Renal cortical epithelial cell (primary cell): Measurements from ENCODE around the gene AGFG2. TPM values are rescaled to one million over a fixed set of nuclear protein-coding genes. Genes with fewer than 3 reads are reported as not detected.
"Not testable (repeated sequence)": the region's sequence is repeated elsewhere in the genome, so short reads cannot be mapped to it uniquely, and the experiment has no call there.

Source experiments
- DNase-seq: peaks from one replicate; pipeline ENCODE4 v3.0.0-alpha.2; 2011; ENCODE audit warnings: low read depth
- total RNA-seq: library from RNA; depleted of rRNA; stranded (reverse); fragments of >200 nt; gene quantifications from 2 replicates; pipeline ENCODE4 v1.2.3, GENCODE V29; 2014

The AGFG2 gene
- total RNA-seq, 1 donor from 2014 or later, result 8.2 TPM

DNA sequence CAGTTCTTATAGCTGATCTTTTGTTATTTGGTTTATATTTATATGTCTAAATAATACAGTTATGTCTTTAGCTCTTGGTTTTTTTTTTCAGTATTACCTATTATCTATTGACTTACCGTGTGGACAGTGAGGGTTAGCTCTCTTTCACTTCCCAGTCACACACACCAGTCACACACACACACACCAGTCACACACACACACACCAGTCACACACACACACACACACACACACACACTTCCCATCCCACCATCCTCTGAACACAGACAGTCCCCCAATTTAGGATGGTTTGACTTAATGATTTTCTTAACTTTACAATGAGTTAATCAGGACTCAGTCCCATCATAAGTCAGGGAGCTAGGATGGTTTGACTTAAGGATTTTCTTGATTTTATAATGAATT is 18.9 kb upstream of the AGFG2 start:
- no peak for DNase-seq

DNA sequence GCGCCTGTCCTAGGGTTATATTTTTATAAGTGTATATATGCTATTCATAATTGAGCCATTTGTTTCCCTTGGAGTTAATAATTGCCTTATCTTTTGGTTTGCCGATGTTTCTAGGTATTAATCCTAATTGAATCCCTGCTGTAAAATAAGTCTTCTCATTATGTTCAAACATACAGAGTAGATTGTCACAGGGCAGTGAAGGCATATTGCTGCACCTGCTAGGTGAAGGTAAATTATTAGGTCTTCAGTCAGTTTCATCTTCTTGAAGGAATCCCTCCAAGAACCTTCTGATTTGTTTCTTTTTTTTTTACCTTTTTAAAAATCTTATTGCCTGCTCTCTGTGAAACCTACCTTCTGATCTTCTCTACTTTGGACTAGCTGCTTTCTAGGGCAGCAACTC is 17.9 kb upstream of the AGFG2 start:
- no peak for DNase-seq

DNA sequence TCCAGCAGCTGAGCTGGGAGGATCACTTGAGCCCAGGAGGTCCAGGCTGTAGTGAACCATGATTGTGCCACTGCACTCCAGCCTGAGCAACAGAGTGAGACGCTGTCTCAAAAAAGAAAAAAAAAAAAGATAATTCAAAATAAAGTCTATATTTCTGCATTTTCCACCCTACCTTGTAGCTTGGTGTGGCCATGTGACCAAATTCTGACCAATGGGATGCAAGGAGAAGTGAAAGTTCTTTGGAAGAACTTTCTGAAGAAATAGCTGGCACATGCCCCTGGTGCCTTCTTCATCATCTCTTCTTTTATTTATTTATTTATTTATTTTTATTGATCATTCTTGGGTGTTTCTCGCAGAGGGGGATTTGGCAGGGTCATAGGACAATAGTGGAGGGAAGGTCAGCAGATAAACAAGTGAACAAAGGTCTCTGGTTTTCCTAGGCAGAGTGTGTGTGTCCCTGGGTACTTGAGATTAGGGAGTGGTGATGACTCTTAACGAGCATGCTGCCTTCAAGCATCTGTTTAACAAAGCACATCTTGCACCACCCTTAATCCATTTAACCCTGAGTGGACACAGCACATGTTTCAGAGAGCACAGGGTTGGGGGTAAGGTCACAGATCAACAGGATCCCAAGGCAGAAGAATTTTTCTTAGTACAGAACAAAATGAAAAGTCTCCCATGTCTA is 17.0 kb upstream of the AGFG2 start:
- DNase-seq, result not testable (repeated sequence)

DNA sequence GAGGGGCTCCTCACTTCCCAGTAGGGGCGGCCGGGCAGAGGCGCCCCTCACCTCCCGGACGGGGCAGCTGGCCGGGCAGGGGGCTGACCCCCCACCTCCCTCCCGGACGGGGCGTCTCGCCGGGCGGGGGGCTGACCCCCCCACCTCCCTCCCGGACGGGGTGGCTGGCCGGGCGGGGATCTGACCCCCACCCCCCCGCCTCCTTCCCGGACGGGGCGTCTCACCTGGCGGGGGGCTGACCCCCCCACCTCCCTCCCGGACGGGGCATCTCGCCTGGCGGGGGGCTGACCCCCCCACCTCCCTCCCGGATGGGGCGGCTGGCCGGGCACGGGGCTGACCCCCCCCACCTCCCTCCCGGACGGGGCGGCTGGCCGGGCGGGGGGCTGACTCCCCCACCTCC is 15.8 kb upstream of the AGFG2 start:
- not testable (repeated sequence) for DNase-seq

DNA sequence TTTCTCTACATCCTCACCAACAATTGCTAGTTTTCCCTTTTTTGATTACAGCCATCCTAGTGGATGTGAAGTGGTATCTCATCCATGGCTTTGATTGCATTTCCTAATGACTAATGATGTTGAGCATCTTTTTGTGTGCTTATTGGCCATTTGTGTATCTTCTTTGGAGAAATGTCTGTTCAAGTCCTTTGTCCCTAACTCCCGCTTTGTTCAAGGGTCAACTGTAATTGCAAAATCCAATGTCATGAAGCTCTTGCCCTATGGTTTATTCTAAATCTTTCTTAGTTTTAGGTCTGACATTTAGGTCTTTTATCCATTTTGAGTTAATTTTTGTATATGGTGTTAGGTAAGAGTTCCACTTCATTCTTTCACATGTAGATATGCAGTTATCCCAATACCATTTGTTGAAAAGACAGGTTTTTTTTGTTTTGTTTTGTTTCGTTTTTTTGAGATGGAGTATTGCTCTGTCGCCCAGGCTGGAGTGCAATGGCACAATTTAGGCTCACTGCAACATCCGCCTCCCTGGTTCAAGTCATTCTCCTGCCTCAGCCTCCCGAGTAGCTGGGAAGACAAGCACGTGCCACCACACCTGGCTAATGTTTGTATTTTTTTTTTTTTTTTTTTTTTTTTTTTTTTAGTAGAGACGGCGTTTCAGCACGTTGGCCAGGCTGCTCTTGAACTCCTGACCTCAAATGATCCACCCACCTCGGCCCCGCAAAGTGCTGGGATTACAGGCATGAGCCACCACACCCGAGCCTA is 10.7 kb upstream of the AGFG2 start:
- not testable (repeated sequence) for DNase-seq

DNA sequence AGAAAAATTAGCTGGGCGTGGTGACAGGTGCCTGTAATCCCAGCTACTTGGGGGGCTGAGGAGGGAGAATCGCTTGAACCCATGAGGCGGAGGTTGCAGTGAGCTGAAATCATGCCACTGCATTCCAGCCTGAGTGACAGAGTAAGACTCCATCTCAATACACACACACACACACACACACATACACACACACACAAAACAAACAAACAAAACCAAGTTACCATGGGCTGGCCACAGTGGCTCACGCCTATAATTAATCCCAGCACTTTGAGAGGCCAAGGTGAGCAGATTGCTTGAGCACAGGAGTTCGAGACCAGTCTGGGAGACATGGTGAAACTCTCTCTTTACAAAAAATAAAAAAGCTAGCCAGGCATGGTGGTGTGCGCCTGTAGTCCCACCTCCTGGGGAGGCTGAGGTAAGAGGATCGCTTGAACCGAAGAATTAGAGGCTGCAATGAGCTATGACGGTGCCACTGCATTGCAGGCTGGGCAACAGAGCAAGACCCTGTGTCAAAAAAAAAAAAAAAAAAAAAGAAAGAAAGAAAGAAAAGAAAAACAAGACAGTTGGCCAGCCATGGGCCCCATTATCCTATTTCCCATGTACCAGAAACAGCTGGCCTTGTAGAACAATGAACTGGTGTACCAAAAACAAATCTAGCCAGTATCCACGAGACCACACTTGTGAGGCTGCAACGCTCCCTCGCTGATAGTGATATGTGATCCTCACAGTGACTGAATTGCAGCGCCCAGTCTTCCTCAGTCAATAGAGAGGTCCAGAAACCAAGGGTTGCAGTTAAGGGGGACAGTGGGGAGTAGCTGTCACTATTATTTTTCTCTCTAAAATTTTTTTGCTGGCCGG is 6.6 kb upstream of the AGFG2 start:
- no peak for DNase-seq

DNA sequence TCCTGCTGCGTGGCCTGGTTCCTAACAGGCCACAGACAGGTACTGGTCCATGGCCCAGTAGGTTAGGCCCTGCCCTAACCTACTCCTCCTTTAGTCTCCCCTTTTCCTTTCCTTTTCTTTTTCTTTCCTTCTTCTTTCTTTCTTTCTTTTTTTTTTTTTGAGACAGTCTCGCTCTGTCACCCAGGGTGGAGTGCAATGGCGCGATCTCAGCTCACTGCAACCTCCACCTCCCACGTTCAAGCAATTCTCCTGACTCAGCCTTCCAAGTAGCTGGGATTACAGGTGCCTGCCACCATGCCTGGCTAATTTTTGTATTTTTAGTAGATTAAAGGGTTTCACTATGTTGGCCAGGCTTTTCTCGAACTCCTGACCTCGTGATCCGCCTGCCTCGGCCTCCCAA is 3.0 kb upstream of the AGFG2 start:
- not testable (repeated sequence) for DNase-seq

DNA sequence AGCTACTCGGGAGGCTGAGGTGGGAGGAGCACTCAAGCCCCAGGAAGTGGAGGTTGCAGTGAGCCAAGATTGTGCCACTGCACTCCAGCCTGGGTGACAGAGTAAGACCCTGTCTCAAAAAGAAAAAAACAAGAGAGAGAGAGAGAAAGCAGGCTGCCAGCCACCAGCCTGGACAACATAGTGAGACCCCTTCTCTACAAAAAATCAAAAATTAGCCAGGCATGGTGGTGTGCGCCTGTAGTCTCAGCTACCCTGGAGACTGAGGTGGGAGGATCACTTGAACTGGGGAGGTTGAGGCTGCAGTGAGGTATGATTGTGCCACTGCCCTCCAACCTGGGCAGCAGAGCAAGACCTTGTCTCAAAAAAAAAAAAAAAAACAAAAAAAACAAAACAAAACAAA is 2.3 kb upstream of the AGFG2 start:
- not testable (repeated sequence) for DNase-seq

DNA sequence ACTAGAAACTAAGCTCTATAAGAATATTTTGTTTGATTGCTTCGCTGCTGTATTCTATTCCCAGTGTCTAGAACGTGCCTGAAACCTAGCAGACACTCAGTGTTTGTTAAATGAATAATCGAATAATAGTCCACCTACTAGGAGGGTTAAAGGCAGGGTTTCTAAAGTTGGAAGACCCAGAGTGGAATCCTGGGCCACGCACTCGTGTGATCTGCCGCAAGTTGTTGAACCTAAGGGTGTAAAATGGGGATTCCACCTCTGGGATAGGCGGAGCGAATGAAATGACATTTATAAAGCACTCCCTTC is 702 bp upstream of the AGFG2 start:
- DNase-seq, result no peak

DNA sequence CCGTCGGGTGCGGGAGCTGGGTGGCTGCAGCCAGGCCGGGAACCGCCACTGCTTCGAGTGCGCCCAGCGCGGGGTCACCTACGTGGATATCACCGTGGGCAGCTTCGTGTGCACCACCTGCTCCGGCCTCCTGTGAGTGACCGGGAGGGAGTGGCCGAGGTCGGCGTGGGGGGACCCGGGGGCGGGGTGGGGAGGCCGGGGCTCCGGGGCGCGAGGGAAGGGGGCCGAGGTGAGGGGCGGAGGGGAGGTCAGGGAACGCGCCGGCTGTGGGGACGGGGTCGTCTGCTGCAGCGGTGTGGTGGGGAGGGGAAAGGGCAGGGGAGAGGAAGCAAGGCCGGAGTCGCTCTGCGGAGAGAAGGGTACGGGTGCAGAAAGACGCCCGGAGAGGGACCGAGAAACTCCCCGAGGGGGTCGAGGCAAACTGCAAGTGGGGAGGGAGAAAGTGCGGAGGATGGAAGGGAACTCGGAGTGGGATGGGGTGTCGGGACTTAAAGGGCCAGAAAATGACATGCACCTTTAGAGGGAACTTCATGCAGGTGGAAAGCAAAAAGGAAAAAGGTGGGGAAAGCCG is 518 bp downstream of the AGFG2 start:
- DNase-seq, result no peak

DNA sequence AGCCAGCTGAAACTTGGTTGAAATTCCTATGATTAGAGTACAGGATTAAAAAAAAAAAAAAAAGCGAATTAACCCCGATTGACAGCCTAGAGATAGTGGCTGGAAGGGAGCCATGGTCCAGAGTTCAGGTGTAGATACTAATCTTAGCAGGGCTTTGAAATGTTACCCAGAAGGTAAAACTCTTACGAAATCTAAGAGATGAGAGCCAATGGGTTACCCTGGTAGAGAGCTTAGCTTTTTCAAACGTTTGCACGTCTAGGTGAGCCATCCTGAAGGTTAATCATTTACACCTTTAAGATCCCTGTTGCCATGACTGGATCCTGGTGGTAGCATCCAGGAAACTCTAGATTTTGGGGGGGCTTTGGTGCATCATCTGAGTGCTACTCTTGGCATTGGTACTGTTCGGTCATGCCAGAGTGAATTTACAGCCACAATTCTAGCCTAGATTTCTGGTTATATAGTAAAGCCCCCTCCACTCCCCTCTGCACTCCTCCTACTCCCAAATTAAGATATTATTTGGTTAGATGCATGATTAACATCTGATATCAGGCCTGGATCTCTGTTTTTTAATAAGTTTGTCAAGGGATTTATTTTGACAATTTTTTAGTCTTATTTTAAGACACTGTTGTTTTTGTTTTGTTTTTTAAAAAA is 1.2 kb downstream of the AGFG2 start:
- DNase-seq, result peak; percentile 75

DNA sequence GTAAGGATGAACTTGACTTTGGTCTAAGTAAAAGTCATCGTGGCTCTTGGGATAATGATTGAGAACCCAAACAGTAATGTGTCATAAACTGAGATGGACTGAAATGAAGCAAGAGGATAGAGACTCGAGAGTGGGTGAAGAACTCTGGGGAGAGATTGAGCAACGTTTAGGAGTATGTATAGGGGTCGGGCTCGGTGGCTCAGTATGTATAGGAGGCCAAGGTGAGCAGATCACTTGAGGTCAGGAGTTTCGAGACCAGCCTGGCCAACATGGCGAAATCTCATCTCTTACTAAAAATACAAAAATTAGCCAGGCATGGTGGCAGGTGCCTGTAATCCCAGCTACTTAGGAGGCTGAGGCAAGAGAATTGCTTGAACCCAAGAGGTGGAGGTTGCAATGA is 2.3 kb downstream of the AGFG2 start:
- not testable (repeated sequence) for DNase-seq

DNA sequence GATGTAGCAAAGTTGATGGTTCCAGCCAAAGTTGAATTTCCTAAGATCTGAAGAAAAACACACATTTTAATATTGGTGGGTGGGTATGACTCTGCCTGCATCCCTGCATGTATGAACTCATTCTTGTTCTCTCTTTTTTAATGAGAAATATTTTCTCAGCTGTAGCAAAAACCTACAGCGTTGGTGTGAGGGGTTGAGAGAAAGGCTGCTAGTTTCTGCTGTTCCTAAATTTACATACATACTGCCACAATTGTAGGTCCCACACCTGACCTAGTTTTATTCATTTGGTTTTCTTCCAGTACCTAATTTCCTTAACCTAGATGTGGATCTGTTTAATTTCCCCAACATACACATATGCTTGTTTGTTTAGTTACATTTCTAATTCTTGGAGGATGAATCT is 4.6 kb downstream of the AGFG2 start:
- DNase-seq, result no peak

DNA sequence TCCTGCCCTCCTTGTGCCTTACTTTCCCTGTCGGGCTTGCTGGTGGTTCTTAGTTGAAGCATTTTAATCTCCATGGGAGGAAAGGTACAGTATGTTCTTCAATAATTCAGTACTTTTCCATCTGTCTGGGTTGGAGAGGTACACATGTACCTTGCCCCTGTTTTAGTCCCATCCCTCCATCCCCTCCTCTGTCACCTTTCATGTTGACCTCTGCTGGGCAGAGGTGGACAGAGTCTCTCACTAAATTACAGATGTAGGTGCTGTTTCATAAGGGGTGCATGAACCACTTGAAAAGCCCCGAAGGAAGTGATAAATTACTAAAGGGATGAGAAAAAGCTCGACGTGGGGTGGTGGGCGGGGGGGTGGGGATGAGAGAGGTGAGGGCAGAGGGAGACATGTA is 5.4 kb downstream of the AGFG2 start:
- DNase-seq, result no peak

DNA sequence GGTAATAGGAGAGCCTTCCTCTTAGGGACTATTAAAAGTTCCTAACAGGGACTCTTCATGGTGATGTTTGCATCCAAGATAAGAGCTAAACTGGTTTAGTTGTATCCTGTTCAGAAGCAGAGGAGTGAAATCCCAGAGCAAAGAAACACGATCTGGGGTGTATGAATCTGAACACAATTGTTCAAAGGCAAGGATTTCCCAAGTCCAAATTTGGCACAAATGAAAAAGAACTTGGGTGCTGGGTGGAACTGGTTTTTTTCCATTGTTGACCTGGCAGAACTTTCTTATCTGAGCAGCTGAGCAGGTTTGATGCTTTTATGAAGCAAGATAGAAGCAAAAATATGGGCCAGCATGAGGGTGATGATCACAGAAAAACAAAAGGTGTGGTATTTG is 6.0 kb downstream of the AGFG2 start:
- no peak for DNase-seq

DNA sequence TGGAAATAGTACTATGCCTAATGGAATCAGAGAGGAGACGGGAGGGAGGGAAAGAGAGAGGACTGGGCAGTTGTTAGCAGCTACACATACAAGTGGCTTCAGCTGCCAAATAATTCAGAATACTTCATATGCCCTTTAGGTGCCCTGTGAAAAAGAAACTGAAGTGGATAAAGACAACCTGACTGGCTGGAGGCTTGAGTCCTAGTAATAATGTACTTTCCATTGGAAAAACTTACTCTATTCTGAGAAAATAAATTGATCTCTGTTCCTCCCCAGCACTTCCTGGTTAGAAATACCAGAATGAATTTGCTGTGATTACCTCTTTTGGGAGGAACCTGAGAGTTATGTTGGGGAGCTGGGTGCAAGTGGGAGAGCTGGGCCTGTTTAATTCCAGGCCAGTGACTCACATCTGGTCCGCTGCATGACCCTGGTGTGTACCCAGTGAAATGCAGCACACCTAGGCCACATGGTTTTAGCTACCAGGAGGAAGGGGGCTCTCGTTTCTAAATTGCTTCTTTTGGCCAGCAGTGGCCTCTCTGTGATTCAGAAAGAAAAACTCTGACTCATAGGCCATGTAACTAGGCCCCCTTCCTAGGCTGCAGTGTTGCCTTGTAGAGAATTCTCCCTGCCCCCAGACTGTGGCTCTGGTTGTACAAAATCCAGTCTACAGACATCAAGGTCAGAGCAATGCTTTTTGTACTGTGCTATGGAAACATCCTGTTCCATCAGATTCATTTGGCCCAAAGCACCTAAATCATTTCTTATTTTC is 6.5 kb downstream of the AGFG2 start:
- peak; percentile 96 for DNase-seq

DNA sequence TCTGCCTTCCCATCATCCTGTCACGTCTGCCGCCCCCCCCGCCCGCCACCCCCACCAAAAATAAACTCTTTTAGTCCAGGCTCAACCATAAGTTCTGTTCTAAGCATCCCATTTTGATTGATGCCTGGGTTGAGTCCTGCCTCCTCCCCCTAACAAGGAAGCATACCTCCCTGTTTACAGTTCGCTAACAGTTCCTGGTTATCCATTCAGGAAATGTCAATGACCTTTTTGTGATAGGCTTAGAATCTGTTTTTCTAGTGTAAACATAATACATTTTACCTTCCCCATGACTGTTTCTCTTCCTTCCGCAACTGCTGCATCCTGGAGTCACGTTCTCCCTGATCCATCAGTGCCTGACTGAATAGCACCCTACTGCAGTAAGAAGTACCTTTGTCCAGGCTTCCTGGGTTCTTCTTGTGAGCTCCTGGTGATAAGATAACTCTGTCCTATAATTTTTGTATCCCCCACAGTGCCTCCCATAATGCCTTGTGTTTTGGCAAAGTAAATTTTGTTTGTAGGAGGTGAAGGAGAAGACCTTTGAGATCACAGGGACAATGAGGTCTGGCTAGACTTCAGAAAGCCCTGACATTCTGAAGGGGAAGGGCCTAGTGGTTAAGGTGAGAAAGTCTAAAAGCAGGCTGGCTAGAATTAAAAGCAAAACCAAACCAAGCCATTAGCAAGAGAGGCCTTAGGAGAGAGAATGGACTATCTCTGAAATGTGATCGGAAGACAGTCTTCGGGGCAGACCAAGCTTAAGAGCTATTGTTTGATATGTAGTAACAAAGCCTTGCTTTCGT is 7.3 kb downstream of the AGFG2 start:
- DNase-seq, result peak; percentile 81

DNA sequence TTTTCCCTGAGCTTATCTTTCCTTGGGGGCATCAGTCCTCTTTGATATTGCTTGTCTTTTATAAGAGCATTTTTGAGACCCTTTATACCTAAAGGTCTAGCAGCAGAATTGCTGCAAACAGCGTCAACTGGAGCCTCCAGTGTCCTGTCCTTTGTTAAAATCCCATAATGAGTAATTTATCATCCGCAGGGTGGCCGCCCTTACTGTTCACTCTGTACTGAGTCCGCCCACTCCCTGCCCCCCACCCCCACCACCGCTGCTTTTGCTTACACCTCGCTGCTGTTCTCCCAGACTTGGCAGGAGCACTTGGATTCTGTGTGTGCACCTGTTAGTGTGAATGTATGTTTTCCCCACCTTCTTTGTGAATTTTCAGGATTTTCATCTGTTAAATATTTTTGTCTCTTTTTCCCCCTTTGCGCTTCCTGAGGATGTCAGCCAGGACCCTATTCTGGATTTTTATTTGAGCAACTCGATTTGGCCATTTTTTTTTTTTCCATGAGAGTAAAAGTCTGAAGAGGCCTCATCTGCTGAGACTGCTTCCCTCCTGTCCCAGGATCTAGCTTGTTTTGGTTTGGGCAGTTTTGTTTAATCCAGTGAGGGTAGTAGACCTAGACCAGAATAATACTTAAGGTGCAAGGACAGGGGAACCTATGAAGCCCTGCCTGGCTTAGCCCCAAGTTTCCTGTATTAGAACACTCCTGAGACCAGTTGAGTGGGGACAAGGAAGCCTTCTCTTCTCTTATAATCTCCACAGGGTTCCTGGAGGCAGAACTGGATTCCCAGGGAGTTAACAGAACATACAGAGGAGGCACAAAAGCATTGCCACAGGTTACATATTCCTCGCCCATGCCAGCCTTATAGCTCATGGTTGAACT is 8.2 kb downstream of the AGFG2 start:
- DNase-seq, result no peak

DNA sequence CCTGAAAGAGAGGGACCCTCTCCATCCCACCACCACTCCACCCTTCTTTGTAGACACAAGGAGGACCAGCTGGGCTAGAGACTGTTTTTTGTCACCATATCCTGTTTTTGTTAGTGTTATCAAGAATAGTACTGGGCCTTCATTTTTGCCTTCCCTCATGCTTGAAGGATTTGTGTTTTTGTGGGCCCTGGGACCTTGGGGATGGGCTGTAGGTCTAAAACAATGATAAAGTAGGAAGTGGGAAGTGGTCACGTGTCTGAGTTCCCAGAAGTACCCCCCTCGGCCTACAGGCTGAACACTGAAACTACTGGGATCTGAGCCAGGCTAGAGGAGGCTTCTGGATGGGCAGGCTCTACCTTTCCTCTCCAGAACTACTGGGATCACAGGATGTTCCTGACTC is 8.9 kb downstream of the AGFG2 start:
- DNase-seq, result peak; percentile 59
